Forelimb muscle (tissue), 1 donor: ENCODE data around the gene HPSE. TPM values are rescaled to one million over a fixed set of nuclear protein-coding genes. Genes with fewer than 3 reads are reported as not detected.
"Not testable (repeated sequence)": the region's sequence is repeated elsewhere in the genome, so short reads cannot be mapped to it uniquely, and the experiment has no call there.

Source experiments
- DNase-seq: peaks from one replicate; pipeline ENCODE4 v3.0.0-alpha.2; 2013; ENCODE audit warnings: low read depth
- polyA plus RNA-seq: library from polyadenylated mRNA; unstranded; fragments of 120-200 nt; gene quantifications from one replicate; pipeline ENCODE4 v1.2.1, GENCODE V29; 2013; ENCODE audit not compliant: insufficient read length

HPSE gene
- polyA plus RNA-seq, 1 donor: 0.25 TPM

DNA sequence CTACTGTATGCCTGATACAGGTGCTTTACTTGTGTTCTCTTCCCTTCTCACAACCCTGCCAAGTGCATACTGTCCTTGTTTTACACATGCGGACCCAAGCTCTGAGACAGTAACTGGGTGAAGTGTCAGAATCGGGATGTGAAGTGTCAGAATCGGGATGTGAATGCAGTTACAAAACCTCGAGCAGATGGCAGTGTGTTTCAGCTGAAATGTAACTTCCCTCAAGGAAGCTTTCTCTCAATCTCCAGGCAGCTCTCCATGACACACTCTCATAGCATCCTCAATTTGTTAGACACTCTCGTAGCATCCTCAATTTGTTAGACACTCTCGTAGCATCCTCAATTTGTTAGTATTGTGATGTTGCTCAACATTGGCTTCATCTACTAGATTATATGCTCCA is 1.1 kb upstream of the HPSE start:
- DNase-seq: no peak

DNA sequence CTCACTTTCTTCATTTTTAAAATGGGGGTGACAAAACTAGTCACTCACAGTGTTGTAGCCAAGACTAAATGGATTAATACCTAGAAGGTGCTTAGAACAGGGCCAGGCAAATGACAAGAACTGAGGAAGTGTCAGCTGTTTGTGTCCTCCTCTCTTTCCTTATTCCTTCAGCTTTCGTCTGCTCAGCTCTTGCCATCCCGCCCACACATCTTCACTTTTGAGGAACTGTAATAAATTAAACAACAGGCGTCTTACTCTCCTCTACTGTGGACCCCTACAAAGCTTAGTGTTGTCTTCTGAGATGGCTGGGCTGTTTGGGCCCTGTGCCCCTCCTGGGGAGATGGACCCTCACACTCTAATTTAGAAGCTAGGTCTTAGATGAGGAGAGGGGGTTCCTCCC is 2.7 kb downstream of the HPSE start:
- DNase-seq: no peak

DNA sequence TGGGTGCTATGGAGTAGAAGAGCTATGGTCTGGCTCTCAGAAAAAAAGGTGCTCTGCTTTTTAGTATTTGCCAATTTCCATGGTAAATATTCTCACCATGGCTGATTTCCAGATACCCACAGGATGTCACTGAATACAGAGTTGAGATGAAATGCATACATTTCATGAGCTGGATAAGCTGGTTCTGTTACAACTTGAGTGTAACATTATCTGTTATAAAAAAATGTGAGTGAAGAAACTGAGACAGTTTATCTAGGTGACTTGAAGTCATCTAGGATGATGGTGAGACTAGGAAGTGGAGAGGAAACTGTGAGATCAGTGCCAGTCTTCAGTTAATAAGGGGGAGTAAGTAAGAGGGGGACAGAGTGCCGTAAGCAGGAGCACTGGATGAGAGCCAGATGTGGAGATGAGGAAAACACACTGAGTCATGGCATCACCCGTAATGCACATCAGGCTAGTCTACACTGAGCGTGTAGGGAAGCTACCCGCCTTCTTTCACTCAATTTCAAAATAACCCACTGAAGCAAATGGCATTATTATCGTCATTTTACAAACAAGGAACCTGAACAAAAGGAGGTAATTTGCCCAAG is 5.0 kb downstream of the HPSE start:
- DNase-seq: no peak

DNA sequence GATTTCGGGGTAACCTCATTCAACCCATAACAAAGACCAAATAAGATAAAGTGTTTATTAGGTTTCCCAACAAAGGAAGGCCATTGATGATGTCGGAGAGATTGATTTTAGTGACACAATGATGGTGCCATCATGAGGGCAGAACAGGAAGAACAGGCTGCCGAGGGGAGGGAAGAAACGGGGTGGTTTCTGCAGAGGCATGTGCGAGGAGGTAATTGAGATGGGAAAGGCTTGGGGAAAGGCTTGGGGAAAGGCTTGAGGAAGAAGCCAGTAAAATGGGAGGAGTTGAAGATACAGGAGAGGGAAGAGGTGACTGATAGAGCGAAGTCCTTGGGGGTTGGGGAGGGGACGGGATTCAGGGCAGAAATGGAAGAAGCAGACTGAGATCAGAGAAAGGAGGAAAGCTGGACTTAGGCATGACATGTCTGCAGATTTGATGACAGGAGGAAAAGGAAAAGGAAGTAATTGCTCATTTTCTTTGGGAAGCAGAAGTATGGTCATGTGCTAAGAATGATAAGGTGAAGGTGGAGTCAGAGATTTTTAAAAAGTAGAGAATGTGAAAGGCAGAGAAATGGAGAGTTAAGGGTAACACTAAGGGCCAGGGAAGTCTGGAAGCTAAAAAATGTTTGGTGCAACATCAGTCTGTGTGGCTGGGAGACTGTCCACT is 6.0 kb downstream of the HPSE start:
- DNase-seq: no peak

DNA sequence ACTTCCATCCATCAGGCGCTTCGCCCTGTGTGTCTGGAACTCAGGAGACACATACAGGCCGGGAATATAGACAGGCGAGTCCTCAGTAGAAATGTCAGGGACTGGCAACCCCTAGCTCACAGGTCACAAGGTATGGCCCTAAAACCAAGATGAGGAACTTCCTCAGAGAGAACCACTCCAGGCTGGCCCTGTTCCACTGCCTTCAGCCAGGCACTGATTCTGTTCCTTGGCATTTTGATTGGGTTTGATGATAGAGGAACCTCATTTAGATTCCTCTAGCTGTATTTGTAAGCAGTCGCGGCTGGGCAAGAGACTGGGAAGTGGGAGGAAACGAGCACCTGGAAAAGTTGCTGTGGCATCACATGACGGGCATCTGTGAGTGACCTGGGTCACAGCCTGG is 8.1 kb downstream of the HPSE start:
- no peak for DNase-seq

DNA sequence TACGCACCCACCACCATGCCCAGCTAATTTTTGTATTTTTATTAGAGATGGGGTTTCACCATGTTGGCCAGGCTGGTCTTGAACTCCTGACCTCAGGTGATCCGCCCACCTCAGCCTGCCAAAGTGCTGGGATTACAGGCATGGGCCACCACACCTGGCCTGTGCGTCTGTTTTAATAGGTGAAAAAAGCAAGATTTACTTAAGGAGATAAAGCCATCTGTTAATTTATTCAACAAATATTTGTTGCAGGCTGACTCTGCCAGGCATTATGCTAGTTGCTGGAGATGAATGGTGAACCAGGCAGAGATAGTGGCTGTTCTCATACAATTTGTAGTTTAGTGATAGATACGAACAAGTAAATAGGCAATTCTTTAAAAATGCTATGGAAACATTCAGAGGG is 9.3 kb downstream of the HPSE start:
- not testable (repeated sequence) for DNase-seq

DNA sequence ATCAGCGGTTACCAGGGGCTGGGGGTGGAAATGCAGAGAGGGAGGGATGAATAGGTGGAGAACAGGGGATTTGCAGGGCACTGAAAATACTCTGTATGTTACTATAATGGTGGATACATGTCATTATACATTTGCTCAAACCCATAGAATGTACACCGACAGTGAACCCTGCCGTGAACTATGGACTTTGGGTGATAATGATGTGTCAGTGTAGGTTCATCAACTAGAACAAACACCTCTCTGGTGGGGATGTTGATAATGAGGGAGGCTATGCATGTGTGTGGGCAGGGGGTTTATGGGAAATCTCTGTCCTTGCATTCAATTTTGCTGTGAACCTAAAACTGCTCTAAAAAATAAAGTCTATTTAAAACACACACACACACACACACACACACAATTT is 11.5 kb downstream of the HPSE start:
- DNase-seq: no peak

DNA sequence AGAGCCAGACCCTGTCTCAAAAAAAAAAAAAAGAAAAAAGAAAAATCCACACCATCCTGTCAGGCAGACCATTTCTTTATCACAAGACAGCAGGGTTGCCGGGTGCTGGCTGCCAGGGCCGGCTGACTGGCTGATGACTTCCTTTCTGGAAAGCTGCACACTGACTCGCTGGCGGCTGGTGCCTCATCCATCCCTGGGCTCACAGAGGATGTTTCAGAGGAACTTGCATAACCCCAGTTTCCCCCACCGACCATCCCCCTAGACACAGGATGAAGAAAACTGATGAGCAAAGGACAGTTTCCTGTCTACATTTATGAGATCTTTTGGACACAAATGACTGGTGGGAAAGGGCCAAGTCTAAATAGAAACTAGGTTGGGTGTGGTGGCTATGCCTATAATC is 14.1 kb downstream of the HPSE start:
- no peak for DNase-seq

DNA sequence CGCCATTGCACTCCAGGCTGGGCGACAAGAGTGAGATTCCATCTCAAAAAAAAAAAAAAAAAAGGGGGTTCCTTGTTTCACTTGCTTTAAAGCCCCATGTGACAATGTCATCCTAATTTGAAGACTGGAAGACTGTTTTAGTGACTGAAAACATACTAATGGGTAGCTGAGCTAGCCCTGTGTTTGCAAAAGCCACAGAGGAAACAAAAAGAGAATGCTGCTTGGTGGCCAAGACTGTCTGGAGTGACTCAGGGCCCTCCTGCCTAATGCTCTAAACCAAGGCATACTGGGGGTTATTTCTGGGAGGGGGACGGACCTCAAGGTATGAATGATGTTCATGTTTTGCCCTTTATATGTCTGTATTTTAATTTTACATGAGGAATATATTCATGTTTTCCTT is 16.0 kb downstream of the HPSE start:
- DNase-seq: no peak

DNA sequence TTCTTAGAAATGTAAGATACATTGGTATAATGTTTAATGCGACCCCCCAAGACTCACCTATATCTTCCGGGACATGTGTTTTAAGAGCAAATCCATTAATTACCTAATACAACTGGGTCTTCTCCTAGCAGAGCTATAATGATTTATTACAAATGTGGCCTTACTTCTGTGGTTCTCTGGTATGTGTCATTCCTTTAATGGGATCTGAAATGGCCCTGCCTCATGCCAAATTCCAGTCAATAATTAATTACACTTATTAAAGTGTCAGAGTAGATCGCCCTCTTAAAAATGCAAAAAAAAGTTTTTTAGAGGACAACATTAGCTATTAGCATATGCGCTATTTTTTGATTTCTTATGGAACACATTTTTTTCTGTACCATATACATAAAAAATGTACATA is 17.0 kb downstream of the HPSE start:
- no peak for DNase-seq

DNA sequence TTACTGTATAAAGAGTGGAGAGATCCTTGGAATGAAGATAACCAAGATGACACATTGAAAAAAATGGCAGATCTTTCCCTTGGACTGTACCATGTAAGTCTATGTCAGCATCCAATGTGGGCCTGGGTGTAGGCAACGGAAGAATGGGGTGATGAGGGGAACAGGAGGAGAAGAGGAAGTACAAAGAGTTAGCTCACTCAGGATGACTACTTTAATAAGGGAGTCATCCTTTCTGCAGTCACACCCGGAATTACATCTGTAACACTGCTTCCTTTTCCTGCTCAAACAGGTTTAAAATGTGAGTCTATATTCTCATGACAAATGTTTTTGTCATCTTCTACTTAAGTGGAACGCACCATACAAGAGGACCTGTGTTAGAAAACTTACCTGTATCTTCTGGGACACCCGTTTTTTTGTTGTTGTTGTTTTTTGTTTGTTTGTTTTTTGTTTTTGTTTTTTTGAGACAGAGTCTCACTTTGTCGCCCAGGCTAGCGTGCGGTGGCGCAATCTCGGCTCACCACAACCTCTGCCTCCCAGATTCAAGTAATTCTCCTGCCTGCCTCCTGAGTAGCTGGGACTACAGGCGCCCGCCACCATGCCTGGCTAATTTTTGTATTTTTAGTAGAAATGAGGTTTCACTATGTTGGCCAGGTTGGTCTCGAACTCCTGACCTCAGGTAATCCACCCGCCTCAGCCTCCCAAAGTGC is 18.0 kb downstream of the HPSE start:
- DNase-seq: no peak

DNA sequence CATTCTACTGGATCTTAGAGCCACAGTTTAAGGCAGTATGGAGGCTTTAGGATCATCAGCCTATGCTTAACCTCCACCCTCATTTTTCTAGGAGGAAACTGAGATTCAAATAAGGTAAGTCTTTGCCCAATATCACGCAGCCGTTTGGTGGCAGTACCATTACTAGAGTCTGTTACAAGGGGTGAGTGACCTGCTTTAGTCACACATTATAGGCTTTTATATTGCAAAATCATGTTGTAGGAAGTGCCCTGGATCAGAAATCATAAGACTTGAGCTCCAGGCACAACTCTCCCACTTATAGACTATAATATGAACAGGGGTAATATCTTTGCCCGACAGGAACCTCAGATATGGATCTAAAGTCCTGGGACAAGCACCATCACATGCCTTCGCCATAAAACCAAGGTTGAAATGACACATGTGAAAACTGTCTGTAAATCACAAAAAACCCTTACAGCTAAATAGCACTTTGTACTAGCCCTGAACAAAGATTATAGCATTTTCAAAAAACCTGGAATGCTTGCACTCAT is 19.2 kb downstream of the HPSE start:
- DNase-seq: no peak

DNA sequence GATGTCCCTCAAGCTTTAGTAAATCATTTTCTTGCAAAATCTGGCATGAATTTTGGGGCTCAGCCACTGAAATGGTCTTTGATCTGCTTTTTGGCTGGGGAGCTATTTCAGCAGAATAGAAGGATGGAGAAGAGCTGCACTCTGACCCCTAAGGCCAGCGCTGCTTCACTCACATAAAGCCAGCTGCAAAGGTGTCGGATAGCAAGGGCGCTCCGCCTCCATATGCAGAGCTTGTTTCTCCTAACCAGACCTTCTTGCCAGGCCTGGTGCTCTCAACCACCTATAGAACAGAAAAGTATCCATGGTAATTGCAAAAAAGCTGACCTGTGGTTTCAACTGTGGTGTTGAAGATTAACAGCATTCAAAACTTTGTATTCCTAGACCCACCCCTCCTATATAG is 26.0 kb downstream of the HPSE start:
- DNase-seq: no peak

DNA sequence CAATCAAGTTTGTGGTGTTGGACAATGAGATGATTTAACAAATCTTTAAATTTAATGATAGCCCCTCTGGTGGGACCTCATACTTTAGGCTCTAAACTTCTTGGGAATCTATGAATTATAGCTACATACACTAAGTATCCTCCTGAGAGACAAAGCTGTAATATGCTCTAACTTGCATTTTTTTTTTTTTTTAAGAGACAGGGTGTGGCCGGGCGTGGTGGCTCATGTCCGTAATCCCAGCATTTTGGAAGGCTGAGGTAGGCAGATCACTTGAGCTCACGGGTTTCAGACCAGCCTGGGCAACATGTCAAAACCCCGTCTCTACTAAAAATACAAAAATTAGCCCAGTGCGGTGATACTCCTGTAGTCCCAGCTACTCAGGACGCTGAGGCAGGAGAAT is 26.7 kb downstream of the HPSE start:
- no peak for DNase-seq

DNA sequence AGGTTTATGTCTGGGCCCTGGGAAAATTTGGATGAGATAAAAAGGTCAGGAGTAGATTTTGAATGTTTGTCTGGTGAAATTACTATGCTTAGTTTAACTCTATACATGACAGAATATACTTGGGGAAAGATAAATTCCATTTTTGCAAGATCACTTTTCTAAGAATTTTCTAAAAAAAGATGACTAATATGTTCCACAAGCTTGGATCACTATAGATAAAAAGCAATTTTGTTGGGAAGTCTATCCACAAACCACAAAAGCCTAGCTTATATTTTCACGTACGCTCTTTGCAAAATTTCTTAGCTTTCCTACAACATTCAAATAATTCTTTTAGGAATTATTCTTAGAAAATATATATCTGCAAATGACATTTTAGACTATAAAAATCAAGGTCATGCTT is 29.5 kb downstream of the HPSE start:
- no peak for DNase-seq

DNA sequence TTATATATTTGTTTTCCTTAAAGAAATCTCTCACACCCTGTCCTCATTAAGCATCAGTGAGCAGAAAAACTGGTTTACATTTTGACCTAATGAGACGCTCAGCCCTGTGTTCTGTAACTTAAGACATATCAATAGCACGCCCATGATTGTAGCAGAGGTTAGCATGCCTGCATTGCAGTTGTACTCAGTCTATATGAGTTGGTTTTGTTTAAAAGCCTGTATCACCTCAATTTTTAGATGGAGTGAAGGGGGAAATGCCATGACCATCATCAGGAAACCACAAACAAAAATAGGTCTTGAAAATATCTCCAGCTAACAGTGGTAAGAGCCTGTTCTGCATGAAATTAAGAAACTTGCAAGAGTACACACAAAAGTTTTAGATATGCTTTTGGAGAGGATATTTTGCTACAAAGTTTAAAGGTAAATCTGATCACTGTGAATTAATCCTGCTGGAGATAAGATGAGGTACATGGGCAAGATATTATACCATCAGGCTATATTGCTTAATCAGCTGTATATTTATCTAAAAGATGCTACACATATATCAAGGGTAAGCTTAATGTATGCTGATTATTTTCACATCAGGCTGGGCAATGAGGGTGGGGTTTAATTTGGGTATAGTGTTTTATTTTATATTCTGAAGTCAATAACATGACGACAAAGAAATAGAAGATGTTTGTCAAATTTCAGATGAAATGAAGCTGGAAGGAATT is 36.9 kb downstream of the HPSE start:
- no peak for DNase-seq

DNA sequence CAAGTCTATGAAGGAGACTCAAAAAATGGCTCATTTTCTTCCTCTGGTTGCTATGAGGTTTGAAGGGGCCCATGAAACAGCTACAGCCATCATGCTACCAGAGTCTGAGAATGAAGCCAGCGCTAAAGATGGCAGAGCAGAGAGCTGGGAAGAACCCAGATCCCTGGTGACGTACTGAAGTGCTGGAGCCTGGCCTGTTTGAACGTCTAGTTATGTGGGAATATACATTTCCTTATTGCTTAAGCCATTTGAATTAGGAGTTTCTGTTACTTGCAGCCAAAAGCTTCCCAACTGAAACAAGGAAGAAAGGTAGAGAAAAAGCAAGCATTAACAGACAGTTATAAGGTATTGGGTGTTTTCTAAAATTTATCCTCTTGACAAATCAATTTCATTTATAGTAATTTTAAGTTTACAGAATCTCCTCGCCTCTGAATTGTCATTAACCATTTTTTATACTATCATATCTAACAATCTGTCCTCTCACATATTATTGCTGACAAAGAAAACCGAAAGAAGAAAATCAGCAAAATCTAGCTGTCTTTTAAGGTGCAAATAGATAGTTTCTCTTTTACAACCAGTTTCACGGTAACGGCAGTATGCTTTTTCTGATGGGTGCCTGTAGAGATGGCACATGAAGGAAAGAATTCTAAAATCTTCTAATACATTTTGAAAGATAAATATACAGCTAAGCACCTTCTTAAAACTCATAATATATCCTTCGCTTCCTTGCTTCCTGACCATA is 41.2 kb downstream of the HPSE start:
- DNase-seq: no peak

DNA sequence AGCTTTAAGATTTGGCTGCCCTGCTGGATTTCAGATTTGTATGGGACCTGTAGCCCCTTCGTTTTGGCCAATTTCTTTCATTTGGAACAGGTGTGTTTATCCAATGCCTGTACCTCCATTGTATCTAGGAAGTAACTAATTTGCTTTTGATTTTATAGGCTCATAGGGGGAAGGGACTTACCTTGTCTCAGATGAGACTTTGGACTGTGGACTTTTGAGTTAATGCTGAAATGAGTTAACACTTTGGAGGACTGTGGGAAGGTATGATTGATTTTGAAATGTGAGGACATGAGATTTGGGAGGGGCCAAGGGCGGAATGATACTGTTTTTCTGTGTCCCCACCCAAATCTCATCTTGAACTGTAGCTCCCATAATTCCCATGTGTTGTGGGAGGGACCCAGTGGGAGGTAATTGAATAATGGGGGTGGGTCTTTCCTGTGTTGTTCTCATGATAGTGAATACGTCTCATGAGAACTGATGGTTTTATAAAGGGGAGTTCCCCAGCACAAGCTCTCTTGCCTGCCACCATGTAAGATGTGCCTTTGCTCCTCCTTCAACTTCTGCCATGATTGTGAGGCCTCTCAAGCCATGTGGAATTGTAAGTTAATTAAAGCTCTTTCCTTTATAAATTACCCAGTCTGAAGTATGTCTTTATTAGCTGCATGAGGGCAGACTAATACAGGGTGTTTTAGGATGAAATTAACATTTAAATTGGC is 44.4 kb downstream of the HPSE start:
- not testable (repeated sequence) for DNase-seq

DNA sequence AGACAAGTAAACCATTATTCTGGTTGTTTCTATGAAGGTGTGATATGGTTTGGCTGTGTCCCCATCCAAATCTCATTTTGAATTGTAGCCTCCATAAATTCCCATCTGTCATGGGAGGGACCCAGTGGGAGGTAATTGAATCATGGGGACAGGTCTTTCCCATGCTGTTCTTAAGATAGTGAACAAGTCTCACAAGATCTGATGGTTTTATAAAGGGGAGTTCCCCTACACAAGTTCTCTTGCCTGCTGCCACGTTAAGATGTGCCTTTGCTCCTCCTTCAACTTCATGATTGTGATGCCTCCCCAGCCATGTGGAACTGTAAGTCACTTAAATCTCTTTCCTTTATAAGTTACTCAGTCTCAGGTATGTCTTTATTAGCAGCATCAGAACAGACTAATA is 46.3 kb downstream of the HPSE start:
- not testable (repeated sequence) for DNase-seq

DNA sequence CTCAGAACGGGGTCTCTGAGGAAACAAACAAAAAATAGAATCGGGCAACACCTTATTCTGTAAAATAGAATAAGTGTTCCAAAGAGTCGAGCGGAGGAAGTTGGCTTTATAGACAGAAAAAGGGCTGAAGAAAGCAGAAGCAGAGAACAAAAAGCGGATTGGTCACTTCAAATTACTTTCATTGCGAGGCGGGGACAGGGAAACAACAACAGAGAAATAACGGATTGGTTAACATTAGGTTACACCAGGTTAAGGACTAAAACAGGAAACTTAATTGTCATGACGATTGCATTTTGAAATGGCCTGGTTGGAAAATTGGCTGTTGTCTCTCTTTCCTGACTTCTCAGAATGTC is 49.6 kb downstream of the HPSE start:
- peak; percentile 44 for DNase-seq
